KMS-11 (cell line): ENCODE data around the gene STAT4.

Experiments used
- H2AFZ ChIP-seq: fragments of 200-600 bp; sonication (generic); 2 replicates; pipeline ENCODE4 v1.6.1; 2016; ENCODE audit warnings: antibody characterized with exemption, mixed run types, low read depth
- H3K27ac ChIP-seq: fragments of 200-600 bp; sonication (generic); 2 replicates; pipeline ENCODE4 v1.6.1; 2016; ENCODE audit warnings: mild to moderate bottlenecking, mixed run types
- H3K27me3 ChIP-seq: fragments of 200-600 bp; sonication (generic); 2 replicates; pipeline ENCODE4 v1.6.1; 2017; ENCODE audit warnings: mild to moderate bottlenecking, low read depth, mixed run types, moderate library complexity; ENCODE audit not compliant: insufficient read depth
- H3K36me3 ChIP-seq: fragments of 200-600 bp; sonication (generic); 2 replicates; pipeline ENCODE4 v1.6.1; 2017; ENCODE audit warnings: mild to moderate bottlenecking, mixed run types; ENCODE audit not compliant: insufficient read depth
- H3K4me1 ChIP-seq: fragments of 200-600 bp; sonication (generic); 2 replicates; pipeline ENCODE4 v1.6.1; 2016; ENCODE audit warnings: mild to moderate bottlenecking, low read depth, mixed run types; ENCODE audit not compliant: poor library complexity, severe bottlenecking
- H3K4me2 ChIP-seq: fragments of 200-600 bp; sonication (generic); 2 replicates; pipeline ENCODE4 v1.7.0; 2016; ENCODE audit warnings: mild to moderate bottlenecking, mixed run types
- H3K4me3 ChIP-seq: fragments of 200-600 bp; sonication (generic); IDR thresholded peaks from 2 replicates; pipeline ENCODE4 v1.6.1; 2017; ENCODE audit warnings: low read depth, low read length, mixed read lengths; ENCODE audit not compliant: insufficient read depth
- H3K79me2 ChIP-seq: fragments of 200-600 bp; sonication (generic); 2 replicates; pipeline ENCODE4 v1.6.1; 2016; ENCODE audit warnings: low read depth, mixed run types; ENCODE audit not compliant: insufficient read depth
- H3K9ac ChIP-seq: fragments of 200-600 bp; sonication (generic); 2 replicates; pipeline ENCODE4 v1.6.1; 2016; ENCODE audit warnings: mild to moderate bottlenecking, mixed run types
- H4K20me1 ChIP-seq: fragments of 200-600 bp; sonication (generic); 2 replicates; pipeline ENCODE4 v1.6.1; 2016; ENCODE audit warnings: mild to moderate bottlenecking, mixed run types; ENCODE audit not compliant: insufficient read depth
- CTCF ChIP-seq: fragments of 200-600 bp; sonication (generic); conservative IDR thresholded peaks from 2 replicates; pipeline ENCODE4 v1.6.1; 2017; ENCODE audit warnings: low read depth, mild to moderate bottlenecking, antibody characterized with exemption, low read length, moderate library complexity, mixed read lengths

STAT4 gene

GRCh38 chr2:191155608-191156071 is 4.8 kb upstream of the STAT4 start:
- H3K9ac ChIP-seq = no peak overlapping the region
- H2AFZ ChIP-seq = no peak overlapping the region
- no peak overlapping the region for H3K4me2 ChIP-seq

DNA sequence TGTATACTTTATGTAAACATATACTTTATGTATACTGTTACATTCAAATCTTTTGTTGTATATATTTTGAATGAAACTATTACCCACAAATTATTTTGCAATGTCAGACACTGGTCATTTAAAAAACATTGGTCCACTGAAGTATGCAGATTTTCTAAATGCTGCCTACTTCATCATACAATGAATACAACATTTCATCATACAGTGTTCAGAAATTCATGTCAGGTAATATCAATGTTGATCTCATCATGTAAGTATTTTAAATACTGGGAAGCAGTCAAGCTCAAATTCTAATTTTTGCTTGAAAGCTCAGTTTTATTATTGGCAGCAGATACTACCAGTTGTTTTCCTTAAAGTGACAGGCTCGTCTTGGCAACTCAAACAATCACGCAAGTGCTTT is 2.9 kb upstream of the STAT4 start:
- H3K4me2 ChIP-seq = no peak overlapping the region
- H2AFZ ChIP-seq = no peak overlapping the region
- peaks cover 33% of the 10 kb centered on the region for H3K4me1 ChIP-seq
- no peaks in the 10 kb centered on the region for H4K20me1 ChIP-seq
- TF ChIP-seq CTCF = no peak
- H3K79me2 ChIP-seq = no peaks in the 10 kb centered on the region
- no peaks in the 10 kb centered on the region for H3K36me3 ChIP-seq
- H3K9ac ChIP-seq = no peak overlapping the region
- no peaks in the 10 kb centered on the region for H3K27me3 ChIP-seq
- H3K4me3 ChIP-seq = no peak overlapping the region
- no peak overlapping the region for H3K27ac ChIP-seq

More at GRCh38 chr2:191155608-191156071, 4.8 kb upstream of the STAT4 start:
- Histone ChIP-seq H3K79me2 (no peaks in the 10 kb centered on the region), H3K27ac (no peak overlapping the region), H3K4me3 (no peak overlapping the region), H4K20me1 (no peaks in the 10 kb centered on the region), H3K36me3 (no peaks in the 10 kb centered on the region), H3K4me1 (peaks cover 22% of the 10 kb centered on the region), H3K27me3 (no peaks in the 10 kb centered on the region)
- TF ChIP-seq CTCF = peak; percentile 80

GRCh38 chr2:191152482-191153240 is 1.9 kb upstream of the STAT4 start:
- H3K79me2 ChIP-seq = no peaks in the 10 kb centered on the region
- no peak overlapping the region for H2AFZ ChIP-seq
- 0 out of 2 replicates have a peak overlapping the region, but pooled peaks have one; percentile 15 for H3K4me2 ChIP-seq
- H4K20me1 ChIP-seq = no peaks in the 10 kb centered on the region
- H3K9ac ChIP-seq = no peak overlapping the region
- no peaks in the 10 kb centered on the region for H3K27me3 ChIP-seq
- no peak for TF ChIP-seq CTCF
- no peak overlapping the region for H3K27ac ChIP-seq
- no peak overlapping the region for H3K4me3 ChIP-seq
- H3K36me3 ChIP-seq = no peaks in the 10 kb centered on the region
- peaks cover 33% of the 10 kb centered on the region for H3K4me1 ChIP-seq

- no peak overlapping the region; the same call in 1 of the 2 replicates for H3K9ac ChIP-seq
- no peaks in the 10 kb centered on the region for H4K20me1 ChIP-seq
- H3K4me3 ChIP-seq = no peak overlapping the region
- H3K27ac ChIP-seq = no peak overlapping the region
- TF ChIP-seq CTCF = no peak
- H3K4me2 ChIP-seq = peak overlapping the region; percentile 95
- H3K27me3 ChIP-seq = no peaks in the 10 kb centered on the region
- H3K36me3 ChIP-seq = no peaks in the 10 kb centered on the region
- no peaks in the 10 kb centered on the region for H3K79me2 ChIP-seq
- peak overlapping the region; percentile 90; the same call in 1 of the 2 replicates for H2AFZ ChIP-seq
- H3K4me1 ChIP-seq = peaks cover 33% of the 10 kb centered on the region
Measured at GRCh38 chr2:191151331-191151730, 537 bp upstream of the STAT4 start.
